H9 (cell line): ENCODE measurements around the gene PIGX. TPM values are rescaled to one million over a fixed set of nuclear protein-coding genes. Genes with fewer than 3 reads are reported as not detected.

Experiments
- DNase-seq: peaks from one replicate; pipeline ENCODE4 v3.0.0-alpha.2; 2017
- H2AFZ ChIP-seq: one replicate; pipeline ENCODE4 v1.6.1; 2013; ENCODE audit warnings: mild to moderate bottlenecking, low read length, control low read depth, moderate library complexity
- H2AK5ac ChIP-seq: 2 replicates; pipeline ENCODE4 v1.6.1; 2013; ENCODE audit warnings: low read length, control low read depth, mixed read lengths; ENCODE audit not compliant: insufficient read length
- H2BK120ac ChIP-seq: one replicate; pipeline ENCODE4 v1.6.1; 2013; ENCODE audit warnings: low read depth, mild to moderate bottlenecking, low read length, control low read depth, inconsistent platforms; ENCODE audit not compliant: poor library complexity, severe bottlenecking
- H2BK12ac ChIP-seq: 2 replicates; pipeline ENCODE4 v1.6.1; 2013; ENCODE audit warnings: low read length, control low read depth, mixed read lengths, low read depth; ENCODE audit not compliant: insufficient read length
- H2BK15ac ChIP-seq: 2 replicates; pipeline ENCODE4 v1.6.1; 2013; ENCODE audit warnings: low read depth, low read length, control low read depth
- H2BK20ac ChIP-seq: one replicate; pipeline ENCODE4 v1.6.1; 2013; ENCODE audit warnings: low read depth, mild to moderate bottlenecking, low read length, control low read depth, inconsistent platforms; ENCODE audit not compliant: poor library complexity, severe bottlenecking
- H2BK5ac ChIP-seq: 2 replicates; pipeline ENCODE4 v1.6.1; 2013; ENCODE audit warnings: low read length, control low read depth, mixed read lengths; ENCODE audit not compliant: insufficient read length
- H3K14ac ChIP-seq: 2 replicates; pipeline ENCODE4 v1.6.1; 2013; ENCODE audit warnings: low read length, control low read depth; ENCODE audit not compliant: insufficient read depth
- H3K18ac ChIP-seq: 2 replicates; pipeline ENCODE4 v1.6.1; 2013; ENCODE audit warnings: low read depth, mild to moderate bottlenecking, mixed read lengths, low read length, control low read depth; ENCODE audit not compliant: insufficient read length
- H3K23ac ChIP-seq: 2 replicates; pipeline ENCODE4 v1.6.1; 2013; ENCODE audit warnings: low read length, control low read depth, mixed read lengths, low read depth; ENCODE audit not compliant: insufficient read length
- H3K23me2 ChIP-seq: 2 replicates; pipeline ENCODE4 v1.6.1; 2013; ENCODE audit warnings: low read depth, mild to moderate bottlenecking, mixed read lengths, low read length, control low read depth; ENCODE audit not compliant: insufficient read length, poor library complexity, severe bottlenecking
- H3K27ac ChIP-seq: 2 replicates; pipeline ENCODE4 v1.5.1; 2013; ENCODE audit warnings: low read length, control low read depth, mixed read lengths, low read depth; ENCODE audit not compliant: insufficient read length
- H3K27me3 ChIP-seq: 2 replicates; pipeline ENCODE4 v1.6.1; 2013; ENCODE audit warnings: low read length, control low read depth, inconsistent platforms; ENCODE audit not compliant: insufficient read depth
- H3K4ac ChIP-seq: 2 replicates; pipeline ENCODE4 v1.6.1; 2013; ENCODE audit warnings: low read depth, mild to moderate bottlenecking, control low read depth, inconsistent platforms, low read length, moderate library complexity
- H3K4me1 ChIP-seq: 2 replicates; pipeline ENCODE4 v1.6.1; 2013; ENCODE audit warnings: low read length, control low read depth, inconsistent platforms; ENCODE audit not compliant: insufficient read depth
- H3K4me2 ChIP-seq: 2 replicates; pipeline ENCODE4 v1.6.1; 2013; ENCODE audit warnings: low read length, control low read depth, mixed read lengths; ENCODE audit not compliant: insufficient read length, insufficient read depth
- H3K56ac ChIP-seq: 2 replicates; pipeline ENCODE4 v1.6.1; 2013; ENCODE audit warnings: low read depth, mild to moderate bottlenecking, mixed read lengths, low read length, control low read depth; ENCODE audit not compliant: insufficient read length
- H3K79me1 ChIP-seq: 2 replicates; pipeline ENCODE4 v1.6.1; 2013; ENCODE audit warnings: low read depth, mild to moderate bottlenecking, moderate library complexity, low read length, control low read depth, inconsistent platforms; ENCODE audit not compliant: insufficient read depth, poor library complexity, severe bottlenecking
- H3K79me2 ChIP-seq: 2 replicates; pipeline ENCODE4 v1.6.1; 2013; ENCODE audit warnings: low read length, control low read depth, inconsistent platforms; ENCODE audit not compliant: insufficient read depth
- H3K9ac ChIP-seq: 2 replicates; pipeline ENCODE4 v1.6.1; 2013; ENCODE audit warnings: low read length, control low read depth, mixed read lengths; ENCODE audit not compliant: insufficient read length; ENCODE audit errors: extremely low read depth
- H3K9me3 ChIP-seq: one replicate; pipeline ENCODE4 v1.6.1; 2013; ENCODE audit warnings: low read depth, low read length, inconsistent platforms; ENCODE audit not compliant: control insufficient read depth
- H3T11ph ChIP-seq: one replicate; pipeline ENCODE4 v1.6.1; 2013; ENCODE audit warnings: mild to moderate bottlenecking, low read length, control low read depth, inconsistent platforms
- H4K20me1 ChIP-seq: one replicate; pipeline ENCODE4 v1.6.1; 2013; ENCODE audit not compliant: control insufficient read depth, insufficient read length, insufficient read depth
- H4K5ac ChIP-seq: 2 replicates; pipeline ENCODE4 v1.6.1; 2013; ENCODE audit warnings: low read depth, mild to moderate bottlenecking, mixed read lengths, low read length, control low read depth; ENCODE audit not compliant: insufficient read length
- H4K8ac ChIP-seq: replicated peaks from 2 replicates; pipeline ENCODE4 v1.6.1; 2013; ENCODE audit warnings: low read length, control low read depth, mixed read lengths, low read depth; ENCODE audit not compliant: insufficient read length
- H4K91ac ChIP-seq: 2 replicates; pipeline ENCODE4 v1.6.1; 2013; ENCODE audit warnings: low read depth, mild to moderate bottlenecking, moderate library complexity, mixed read lengths, low read length, control low read depth; ENCODE audit not compliant: insufficient read length
- H3K27ac Mint-ChIP-seq, 3 experiments: 2 replicates in 2 of 3; 3 replicates in 1 of 3; pipeline ENCODE4 v1.8.0; 2020 to 2021; ENCODE audit warnings: mixed read lengths in 3 of 3, mild to moderate bottlenecking in 1 of 3, moderate library complexity in 1 of 3
- H3K27me3 Mint-ChIP-seq: 2 replicates; pipeline ENCODE4 v1.8.0; 2021; ENCODE audit warnings: low read depth, mild to moderate bottlenecking, moderate library complexity, mixed read lengths
- H3K36me3 Mint-ChIP-seq, 3 experiments: 2 replicates in 2 of 3; 3 replicates in 1 of 3; pipeline ENCODE4 v1.8.0; 2020 to 2021; ENCODE audit warnings: low read depth in 3 of 3, mixed read lengths in 3 of 3; ENCODE audit not compliant: insufficient read depth in 1 of 3
- H3K4me1 Mint-ChIP-seq, 2 experiments: 2 replicates each; pipeline ENCODE4 v1.8.0; 2020; ENCODE audit warnings: mixed read lengths in 2 of 2
- H3K4me3 Mint-ChIP-seq, 2 experiments: 2 replicates in 1 of 2; 3 replicates in 1 of 2; pipeline ENCODE4 v1.8.0; 2020 to 2021; ENCODE audit warnings: mild to moderate bottlenecking in 2 of 2, mixed read lengths in 2 of 2, moderate library complexity in 1 of 2
- H3K9me3 Mint-ChIP-seq, 2 experiments: 2 replicates in 1 of 2; 3 replicates in 1 of 2; pipeline ENCODE4 v1.8.0; 2020; ENCODE audit warnings: mild to moderate bottlenecking in 2 of 2, mixed read lengths in 2 of 2, moderate library complexity in 1 of 2
- WGBS: extraction: QIAGEN DNeasy Blood & Tissue Kit; methylation state at CpG from one replicate; pipeline ENCODE4 v1.1.7; 2013; ENCODE audit warnings: missing lambda C conversion rate, low lambda C conversion rate, mixed read lengths; ENCODE audit not compliant: insufficient read length; ENCODE audit errors: extremely low coverage; 5-methylcytosine and 5-hydroxymethylcytosine counted together
- total RNA-seq: library from RNA; stranded (reverse); gene quantifications from 2 replicates; pipeline ENCODE4 v1.2.1, GENCODE V29; 2021
- TF ChIP-seq, protein P1 (sequence below): fragments of 200-600 bp; sonication (generic); conservative IDR thresholded peaks from 3 replicates; pipeline ENCODE4 v1.8.0; 2021; ENCODE audit warnings: antibody characterized with exemption, mild to moderate bottlenecking

PIGX gene
- total RNA-seq, 1 experiment from 2014 or later: 20.0 TPM

- no peak overlapping the region for H3K27ac ChIP-seq
- Mint-ChIP-seq H3K4me3 (no peak overlapping the region), H3K36me3 (peaks cover 18 to 20% (median 20%) of the 10 kb centered on the region in 3 experiments), H3K27ac (no peak overlapping the region), H3K4me1 (peaks cover 14 to 21% of the 10 kb centered on the region in 2 experiments), H3K9me3 (no peaks in the 10 kb centered on the region; a peak in 2 of 5 replicates), H3K27me3 (no peaks in the 10 kb centered on the region)
- H3K14ac ChIP-seq: no peak overlapping the region
- no peak overlapping the region for H3K23ac ChIP-seq
- no peaks in the 10 kb centered on the region; the same call in 1 of the 2 replicates for H3K4me1 ChIP-seq
- H3K9me3 ChIP-seq: no peaks in the 10 kb centered on the region
- peaks cover 3% of the 10 kb centered on the region for H3K79me1 ChIP-seq
- H2BK15ac ChIP-seq: no peak overlapping the region
- H2BK5ac ChIP-seq: no peak overlapping the region
- H3T11ph ChIP-seq: no peak overlapping the region
- H4K20me1 ChIP-seq: no peaks in the 10 kb centered on the region
- H3K9ac ChIP-seq: no peak overlapping the region
- WGBS: no CpG with 5 or more reads among the region's 8 CpGs
- DNase-seq: no peak
- no peaks in the 10 kb centered on the region for H3K23me2 ChIP-seq
- no peak overlapping the region for H2BK20ac ChIP-seq
- H4K91ac ChIP-seq: no peak overlapping the region
- H3K79me2 ChIP-seq: peaks cover 41% of the 10 kb centered on the region
- TF ChIP-seq, protein P1, sequence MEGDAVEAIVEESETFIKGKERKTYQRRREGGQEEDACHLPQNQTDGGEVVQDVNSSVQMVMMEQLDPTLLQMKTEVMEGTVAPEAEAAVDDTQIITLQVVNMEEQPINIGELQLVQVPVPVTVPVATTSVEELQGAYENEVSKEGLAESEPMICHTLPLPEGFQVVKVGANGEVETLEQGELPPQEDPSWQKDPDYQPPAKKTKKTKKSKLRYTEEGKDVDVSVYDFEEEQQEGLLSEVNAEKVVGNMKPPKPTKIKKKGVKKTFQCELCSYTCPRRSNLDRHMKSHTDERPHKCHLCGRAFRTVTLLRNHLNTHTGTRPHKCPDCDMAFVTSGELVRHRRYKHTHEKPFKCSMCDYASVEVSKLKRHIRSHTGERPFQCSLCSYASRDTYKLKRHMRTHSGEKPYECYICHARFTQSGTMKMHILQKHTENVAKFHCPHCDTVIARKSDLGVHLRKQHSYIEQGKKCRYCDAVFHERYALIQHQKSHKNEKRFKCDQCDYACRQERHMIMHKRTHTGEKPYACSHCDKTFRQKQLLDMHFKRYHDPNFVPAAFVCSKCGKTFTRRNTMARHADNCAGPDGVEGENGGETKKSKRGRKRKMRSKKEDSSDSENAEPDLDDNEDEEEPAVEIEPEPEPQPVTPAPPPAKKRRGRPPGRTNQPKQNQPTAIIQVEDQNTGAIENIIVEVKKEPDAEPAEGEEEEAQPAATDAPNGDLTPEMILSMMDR: no peak
- no peak overlapping the region for H3K18ac ChIP-seq
- no peak overlapping the region for H4K5ac ChIP-seq
- H2BK12ac ChIP-seq: no peak overlapping the region
- H3K4me2 ChIP-seq: no peak overlapping the region
- H2AFZ ChIP-seq: no peak overlapping the region
- no peak overlapping the region for H4K8ac ChIP-seq
- no peak overlapping the region for H3K4ac ChIP-seq
- no peak overlapping the region for H2AK5ac ChIP-seq
- no peak overlapping the region for H3K56ac ChIP-seq
- no peak overlapping the region for H2BK120ac ChIP-seq
- no peaks in the 10 kb centered on the region for H3K27me3 ChIP-seq
Measured at GRCh38 chr3:196749125-196749524, 36.9 kb downstream of the PIGX start.
